NCI-H1105 treated with DMSO at 0.1 percent for 48 hours (cell line): ENCODE data around the gene DIO3.

Experiments used
- DNase-seq: peaks from one replicate; lab custom pipeline; 2025; lab: John Stamatoyannopoulos, UW

DIO3 gene

DNA sequence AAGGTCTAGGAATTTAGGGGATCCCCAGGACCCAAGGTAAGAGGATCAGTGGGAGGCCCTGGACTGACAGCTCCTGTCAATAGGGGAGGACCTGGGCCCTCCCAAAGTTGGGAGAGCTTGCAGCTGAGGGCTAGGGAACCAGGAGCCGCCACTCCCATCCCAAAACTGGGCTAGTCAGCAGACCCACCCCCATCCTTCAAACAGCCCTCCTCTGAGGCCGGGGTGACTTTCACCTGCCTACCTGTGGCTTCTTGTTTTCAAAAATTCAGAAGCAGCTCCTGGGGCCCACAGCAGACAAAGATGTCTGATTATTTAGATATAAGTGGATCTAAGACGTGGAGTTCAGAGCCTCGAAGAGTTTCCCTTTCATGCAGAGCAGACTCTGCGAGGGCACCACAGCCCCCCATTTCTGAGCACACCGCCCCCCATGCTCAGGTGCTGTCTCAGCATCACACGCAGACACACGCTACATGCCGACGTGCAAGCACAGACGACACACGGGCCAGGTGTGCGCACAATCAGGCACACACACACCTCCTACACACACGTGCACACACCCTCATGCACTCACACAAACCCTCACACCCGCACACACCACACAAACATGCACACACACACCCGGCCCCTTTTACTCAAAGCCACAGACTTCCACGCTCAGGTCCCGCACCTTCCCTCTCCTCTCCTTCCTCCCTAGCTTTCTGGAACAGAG is 21.9 kb downstream of the DIO3 start:
- no peak for DNase-seq

DNA sequence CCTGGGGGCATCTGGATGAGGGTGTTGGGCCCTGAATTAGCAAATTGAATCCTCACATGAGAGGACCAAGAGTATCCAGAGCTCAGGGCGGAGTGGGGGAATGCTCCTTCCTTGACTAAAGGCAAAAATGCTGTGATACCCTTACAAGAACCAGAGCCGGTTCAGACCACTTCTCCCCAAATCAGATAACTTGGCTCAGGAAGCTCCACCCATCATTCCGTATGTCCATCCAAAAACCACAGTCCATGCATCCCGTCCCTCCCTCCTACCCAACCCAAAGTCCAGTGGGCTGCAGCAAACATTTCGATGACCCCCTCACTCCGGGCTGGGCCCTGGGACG is 22.4 kb downstream of the DIO3 start:
- no peak for DNase-seq

DNA sequence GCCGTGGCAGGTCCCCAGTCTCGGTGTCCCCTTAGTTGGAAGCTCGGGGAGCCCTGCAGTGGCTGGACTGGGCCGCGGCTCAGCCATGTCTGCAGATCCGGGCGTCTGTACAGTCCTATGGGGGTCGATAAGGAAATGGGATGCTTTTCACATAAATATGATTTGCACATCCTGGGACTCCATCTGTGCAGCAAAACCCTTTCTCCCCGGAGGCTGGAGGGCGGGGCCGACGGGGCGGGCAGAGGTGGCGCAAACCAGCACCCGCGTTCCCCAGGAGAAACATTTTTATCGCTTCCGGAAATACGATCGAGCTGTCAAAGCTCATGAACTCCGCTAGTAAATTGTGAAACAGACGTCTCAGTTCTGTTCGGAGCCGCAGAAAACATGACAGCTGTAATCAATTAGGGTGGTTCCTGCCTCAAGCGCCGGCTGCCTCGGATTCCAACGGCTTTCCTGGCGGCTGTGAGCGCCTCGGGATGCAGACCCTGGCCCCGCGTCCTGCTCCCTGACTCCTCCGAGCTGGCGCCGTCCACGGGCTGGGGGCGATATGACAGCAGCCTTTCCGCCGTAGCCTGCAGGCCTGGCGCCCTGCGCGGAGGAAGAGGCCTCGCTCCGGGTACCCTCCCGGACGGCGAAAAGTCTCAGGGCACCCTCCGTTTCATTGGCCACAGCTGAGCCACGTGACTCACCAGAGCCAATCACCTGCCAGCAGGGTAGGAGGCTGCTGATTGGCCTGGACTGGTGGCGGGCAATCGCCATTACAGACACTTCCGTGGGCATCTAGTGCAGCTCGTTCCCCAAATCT is 23.0 kb downstream of the DIO3 start:
- DNase-seq: no peak

DNA sequence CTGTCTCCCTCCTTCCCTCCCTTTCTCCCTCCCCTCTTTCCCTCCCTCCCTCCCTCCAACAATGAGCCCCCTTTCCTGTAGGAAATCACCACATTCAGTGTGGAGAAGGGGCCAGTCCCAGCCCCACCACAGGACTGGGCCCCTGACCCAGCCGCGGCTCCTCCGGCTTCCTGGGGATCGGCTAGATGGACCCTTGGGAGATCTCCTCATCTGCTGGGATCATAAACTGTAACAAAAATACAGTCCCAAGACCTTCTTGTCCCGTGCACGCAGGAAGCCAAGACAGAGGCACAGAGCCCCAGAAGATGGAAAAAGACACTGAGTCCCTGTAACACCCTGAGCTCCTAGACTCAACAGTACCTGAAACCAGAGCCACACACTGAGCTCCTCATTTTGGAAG is 23.9 kb downstream of the DIO3 start:
- DNase-seq: no peak

DNA sequence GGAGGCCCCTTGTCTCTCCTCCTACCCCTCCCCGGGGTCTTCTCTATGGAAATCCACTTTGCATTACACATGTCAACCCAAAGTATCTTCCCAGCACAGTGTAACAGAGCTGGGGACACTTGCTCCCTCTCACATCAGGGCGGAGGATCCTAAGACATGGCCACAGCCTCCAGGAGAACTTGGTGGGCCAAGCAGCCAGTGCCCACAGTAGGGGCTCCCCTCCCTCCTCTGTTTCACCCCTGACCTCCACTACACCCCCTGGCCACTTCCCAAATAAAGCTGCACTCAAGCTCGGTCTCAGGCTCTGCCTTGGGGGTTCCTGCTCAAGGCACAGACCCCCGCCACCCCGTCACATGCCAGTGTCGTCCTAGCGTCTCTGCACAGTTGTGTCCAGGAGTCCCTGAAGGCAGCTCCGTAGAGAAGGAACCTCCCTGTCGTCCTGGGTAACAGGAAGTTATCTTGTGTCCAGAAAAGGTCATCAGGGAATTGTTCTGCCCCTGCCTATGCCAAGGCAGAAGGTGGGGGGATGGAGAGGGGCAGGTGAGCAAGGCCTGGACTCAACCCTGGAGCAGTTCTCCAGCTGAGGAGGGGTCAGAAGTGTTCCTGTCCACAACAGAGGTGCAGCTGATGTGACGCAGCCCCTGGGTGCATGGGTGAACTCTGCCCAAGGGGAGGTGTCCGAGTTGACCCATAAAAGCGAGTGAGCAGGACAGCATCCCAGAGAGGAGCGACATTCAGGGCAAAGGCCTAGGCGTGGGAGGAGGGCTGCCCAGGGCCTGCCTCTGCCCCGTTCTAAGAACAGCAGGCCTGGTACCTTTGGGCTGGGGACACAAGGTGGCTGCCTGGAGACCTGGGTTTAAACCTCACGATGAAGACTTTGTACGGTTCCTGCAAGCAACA is 25.5 kb downstream of the DIO3 start:
- DNase-seq: no peak

DNA sequence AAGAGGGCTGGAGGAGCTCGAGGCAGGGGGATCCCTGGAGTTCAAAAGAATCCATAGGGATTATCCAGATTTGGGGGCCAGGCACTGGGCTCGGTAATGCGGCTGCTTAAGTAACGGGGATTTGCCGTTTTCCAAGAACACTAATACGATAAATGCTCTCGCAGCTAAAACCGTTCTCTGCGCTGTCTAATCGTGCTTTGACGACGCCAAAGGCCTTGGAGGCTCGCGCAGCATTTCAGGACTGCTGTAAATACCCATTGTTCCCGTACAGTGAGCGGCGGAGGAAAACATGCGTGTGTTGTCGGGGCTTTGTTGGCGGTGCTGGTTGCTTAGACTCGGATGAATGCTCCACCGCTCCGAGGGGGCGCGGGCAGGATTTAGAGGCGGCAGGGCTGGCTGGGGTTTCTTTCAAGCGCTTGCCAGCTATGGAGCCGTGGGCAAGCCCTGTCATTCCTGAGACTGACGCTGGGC is 26.2 kb downstream of the DIO3 start:
- no peak for DNase-seq

DNA sequence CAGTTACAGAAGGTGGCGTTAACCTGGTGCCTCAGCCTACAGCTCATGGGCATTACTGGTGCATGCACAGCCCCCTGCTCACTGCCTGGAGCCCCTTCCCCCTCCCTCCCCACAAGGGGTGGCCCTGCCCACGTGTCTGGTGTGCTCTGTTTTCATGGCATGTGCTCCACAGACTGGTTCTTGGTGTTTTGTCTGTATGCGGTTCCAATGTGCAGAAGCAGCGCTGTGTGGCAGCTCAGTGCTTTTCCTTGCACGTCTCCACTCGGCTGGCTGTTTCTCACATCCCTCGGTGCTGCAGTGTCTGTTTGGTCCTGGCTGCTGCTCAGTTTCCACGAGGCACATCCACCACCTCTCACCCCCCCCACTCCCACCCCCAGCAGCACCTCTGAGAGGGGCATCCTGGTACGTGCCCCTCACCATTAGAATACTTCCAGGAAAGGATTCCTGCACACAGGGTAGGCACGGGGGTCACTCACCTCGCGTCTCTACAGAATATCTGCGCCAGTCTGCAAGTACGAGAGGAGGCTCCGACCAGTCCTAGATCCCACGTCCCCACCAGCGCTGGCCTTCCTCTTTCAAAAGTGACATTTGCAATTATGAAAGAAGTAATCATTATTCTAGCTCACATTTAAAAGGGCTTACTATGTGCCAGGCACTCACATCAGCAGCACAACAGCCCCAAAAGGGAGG is 27.1 kb downstream of the DIO3 start:
- DNase-seq: no peak

DNA sequence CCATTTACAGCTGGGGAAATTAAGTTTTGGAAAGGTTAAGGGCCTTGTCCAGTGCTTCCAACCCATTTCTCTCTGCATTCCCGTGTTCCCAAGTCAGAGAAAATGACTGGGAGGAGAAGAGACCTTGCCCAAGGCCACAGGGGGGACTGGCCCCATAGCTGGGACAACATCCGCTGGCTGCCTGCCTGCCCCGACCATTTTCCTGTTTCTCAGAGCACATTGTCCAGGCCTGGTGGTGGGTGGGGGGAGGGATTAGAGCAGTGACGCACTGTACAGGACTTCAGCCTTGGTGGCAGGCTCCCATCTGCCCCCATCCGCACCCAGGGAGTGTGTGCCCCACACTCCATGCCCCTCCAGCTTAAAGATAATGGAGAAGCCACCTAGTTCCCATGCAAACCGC is 27.7 kb downstream of the DIO3 start:
- DNase-seq: no peak

DNA sequence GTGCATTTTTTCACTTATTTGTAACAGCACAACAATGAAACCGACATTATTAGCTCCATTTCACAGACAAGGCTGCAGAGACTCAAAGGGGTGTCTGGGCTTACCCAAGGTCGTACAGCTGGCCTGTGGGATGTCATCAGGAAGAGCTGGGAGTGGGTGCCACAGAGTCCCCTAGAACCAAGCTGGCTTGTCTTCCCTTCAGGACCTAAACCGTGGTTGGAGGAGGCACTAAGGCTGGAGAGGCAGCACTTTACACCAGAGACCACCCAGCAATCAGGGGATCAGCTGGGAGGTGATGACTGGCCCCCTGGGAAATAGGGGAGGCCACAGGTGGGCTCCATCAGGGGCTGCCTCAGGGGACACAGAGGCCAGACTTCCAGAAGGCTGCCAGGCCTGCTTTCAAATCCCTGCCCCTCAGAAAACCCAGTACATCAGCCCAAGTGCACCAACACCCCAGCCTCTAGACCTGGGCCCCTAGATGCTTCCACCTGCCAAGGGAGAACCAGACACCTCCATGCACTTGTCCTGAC is 28.3 kb downstream of the DIO3 start:
- no peak for DNase-seq

DNA sequence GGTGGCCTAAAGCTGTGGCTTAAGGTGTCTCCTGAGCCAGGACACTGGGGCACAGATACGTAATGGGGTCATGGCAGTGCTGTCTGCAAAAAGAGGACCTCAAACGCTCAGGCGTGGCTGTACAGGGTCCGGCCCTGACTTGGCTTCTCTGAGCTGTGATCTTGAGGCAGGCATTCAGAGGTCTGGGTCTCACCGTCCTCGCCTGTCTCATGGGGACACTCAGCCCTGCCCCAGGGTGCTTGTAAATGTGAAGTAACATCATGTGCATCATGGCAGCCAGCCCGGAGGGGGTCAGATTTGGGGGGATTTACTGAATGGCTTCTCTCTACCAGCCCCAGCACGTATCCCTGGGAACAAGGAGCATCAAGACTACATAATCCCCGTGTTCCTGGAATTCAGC is 28.8 kb downstream of the DIO3 start:
- DNase-seq: no peak

DNA sequence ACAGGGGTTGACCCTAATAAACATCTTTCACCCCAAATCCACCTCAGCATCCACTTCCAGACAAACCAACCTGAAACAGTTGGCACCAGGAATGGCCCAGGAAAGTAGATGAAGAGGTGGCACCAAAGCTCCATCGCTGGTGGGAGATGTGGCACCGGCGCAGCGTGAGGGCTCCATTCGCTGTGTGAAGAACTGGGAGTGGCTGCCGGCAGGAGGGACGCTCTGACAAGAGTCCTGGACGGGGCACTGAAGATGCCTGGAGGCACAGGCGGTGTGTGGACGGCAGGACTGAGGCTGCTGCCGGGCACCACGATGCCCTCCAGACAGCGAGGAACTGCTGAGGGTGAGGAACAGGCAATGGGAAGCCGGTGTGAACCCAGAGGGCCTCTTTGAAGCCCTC is 29.3 kb downstream of the DIO3 start:
- DNase-seq: no peak

DNA sequence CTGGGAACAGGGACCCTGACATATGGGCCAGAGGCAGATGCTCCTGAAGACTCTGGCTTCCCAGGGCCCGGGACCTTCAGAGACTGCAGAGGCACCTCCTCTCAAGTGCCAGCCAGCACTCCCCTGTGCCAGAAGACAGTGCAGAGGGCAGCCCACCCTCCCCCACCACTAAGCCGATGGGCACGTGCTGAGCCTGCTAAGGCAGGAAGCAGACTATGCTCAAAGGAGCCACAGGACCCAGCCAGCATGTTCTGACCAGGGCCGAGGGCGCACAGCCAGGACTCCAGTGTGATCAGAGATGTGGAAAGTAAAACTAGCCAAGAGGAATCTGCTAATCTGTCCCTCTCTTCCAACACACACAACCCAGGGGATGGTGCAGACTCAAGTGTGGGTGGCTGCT is 29.8 kb downstream of the DIO3 start:
- DNase-seq: no peak

DNA sequence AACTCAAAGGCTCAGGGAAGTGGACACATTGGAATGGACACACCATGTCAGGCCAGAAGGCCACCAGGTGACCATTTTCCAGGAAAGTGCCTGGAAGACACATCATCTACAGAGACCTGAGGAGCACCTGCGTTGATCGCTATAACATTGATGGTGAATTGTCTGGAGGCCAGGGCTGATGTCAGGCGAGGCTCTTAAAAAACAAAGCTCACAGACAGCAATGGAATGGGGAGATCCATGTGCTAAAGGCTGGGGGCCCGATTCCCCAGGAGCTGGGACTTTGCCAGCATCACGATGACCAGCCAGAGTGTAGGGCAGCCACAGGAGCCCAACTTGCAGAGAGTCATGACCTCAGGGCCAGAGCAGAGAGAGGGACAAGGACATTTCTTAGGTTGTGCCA is 30.3 kb downstream of the DIO3 start:
- DNase-seq: no peak

DNA sequence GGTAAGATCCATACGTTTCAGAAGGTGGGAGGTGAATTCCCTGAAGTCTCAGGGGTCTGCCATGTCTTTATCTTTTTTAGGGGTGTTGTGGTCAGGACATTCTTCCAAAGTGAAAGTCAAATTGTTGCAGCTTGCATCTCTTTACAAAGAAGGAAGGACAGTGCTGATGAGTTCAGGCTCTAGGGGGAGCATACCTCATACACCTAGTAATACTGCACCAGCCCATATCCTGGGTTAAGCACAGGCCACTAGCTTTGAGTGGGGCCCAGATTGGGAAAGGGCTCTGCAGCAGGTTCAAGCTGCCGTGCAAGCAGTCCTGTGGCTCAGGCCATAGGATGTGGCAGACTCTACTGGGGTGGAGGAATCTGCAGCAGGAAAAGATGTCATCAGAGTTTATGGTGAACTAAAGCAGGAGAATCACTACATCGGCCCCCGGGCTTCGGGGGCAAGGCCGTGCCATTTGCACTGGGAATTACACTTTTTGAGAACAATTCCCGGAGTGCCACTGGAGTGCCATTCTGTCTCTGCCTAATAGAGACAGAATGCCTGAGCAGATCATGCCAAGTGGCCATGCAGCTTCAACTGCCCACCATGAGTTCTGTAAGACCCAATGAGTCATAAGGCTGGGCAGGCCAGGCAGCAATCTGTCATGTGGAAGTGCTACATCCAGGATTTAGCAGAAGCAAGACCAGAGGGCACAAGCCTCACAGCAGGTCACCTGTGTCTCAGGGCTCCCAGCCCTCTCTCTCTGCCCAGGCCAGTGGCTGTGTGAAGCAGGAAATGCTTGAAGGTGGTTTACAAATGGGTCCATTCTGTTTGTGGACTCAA is 32.3 kb downstream of the DIO3 start:
- DNase-seq: no peak

DNA sequence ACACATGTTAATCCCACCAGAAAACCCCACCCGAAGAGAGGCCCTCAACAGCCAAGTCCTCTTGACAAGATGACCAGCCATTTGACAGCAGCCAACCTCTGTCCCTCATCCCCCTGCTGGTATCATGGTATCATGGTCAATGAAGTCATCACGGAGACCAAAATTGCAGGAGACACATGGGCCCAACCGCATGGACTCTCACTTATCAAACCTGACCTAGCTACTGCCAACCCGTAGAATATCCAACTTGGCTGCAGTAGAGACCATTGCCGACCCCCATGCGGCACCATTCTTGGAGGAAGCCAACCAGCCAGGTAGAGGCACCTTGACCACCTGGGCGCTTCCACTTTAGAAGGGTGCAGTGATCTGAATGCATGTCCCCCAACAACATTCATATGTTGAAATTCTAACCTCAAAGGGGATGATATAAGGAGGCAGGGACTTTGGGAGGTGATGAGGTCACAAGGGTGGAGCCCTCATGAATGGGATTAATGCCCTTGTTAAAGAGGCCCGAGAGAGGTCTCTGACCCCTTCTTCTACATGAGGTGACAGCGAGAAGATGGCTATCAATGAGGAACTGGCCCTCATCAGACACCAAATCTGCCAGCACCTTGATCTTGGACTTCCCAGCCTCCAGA is 33.3 kb downstream of the DIO3 start:
- DNase-seq: no peak

DNA sequence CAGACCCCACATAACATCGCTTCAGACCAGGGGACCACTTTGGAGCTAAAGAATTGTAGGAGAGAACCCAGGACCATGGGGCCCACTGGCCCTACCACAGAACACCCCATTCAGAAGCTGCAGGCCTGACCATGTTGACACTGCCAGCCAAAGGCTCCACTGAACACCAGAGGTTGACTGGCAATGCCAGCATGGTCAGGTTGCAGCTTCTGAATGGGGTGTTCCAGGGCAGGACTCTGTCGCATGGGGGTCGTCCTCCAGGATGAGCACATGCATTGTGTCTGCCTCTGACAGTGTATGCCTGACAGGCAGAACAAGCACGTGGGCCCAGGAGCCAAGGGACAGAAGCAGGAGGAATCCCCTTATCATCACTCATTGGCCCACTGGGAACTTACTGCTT is 34.1 kb downstream of the DIO3 start:
- no peak for DNase-seq

DNA sequence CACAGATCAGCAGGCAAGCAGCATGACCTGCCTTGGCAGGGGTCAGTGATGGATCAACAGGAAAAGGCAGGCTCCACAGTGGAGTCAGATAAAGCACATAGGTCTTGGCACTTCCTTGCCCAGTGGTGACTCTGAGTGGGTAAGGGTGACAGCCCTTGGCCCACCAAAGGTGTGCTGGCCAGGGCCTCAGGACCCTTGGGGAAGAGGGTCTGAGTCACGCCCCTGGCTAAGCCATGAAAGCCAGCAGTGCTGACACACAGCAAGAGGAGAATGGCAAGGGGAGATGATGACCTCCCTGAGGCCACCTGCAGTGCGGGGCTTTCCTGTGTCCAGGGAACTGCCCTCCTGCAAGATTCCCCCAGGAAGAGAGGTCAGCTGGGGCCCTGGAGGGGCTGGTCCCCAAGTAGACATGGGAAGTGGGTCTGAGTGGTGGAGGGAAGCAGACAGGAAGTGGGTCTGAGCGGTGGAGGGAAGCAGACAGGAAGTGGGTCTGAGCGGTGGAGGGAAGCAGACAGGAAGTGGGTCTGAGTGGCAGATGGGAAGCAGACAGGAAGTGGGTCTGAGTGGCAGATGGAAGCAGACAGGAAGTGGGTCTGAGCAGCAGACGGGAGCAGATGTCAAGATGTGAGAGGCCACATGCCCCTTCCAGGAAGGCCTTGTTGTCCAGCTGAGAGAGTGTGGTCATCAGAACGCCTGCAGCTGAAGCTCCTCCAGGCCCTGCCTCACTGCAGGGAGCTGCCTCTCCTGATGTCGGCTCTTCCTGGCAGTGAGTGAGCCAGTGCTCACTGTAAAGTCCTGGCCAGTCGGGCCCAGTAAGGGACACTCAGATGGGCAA is 34.8 kb downstream of the DIO3 start:
- DNase-seq: no peak

DNA sequence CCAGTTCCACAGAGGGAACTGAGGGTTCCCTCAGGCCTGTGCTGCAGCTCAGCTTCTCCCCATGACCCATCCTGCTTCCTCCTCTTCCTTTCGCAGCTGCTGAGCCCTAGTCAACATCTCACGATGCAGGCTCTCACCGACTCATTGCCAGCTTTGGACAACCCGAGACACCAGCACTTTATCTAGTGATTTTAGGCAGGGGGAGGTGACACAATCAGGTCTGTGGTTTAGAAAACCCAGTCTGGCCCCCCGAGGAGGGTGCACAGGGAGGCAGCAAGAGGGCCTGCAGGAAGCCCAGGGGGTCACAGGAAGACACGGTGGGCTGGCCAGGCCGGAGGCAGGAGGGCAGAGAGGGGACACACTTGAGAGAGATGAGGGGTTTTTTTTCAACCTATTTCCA is 35.4 kb downstream of the DIO3 start:
- DNase-seq: no peak

DNA sequence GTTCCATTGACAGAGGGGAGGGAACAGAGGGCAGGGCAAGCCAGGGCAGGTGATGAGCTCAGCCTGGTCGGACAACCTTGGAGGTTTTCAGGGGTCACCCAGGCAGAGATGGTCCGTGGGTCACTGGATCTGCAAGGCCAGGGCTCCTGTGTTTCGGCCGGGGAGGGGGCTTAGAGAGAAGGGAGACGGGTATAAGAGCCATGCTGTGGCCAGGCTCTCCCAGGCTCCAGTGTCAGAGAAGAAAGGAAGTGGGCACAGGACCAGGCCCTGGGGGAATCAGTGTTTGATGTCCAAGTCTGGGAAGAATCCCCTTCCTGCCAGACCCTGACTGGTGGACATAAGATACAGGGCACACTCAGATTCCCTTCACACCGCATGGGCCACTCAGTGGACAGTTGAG is 36.9 kb downstream of the DIO3 start:
- no peak for DNase-seq
